ENCODE data around the gene EIF4A3. TPM values are rescaled to one million over a fixed set of nuclear protein-coding genes. Genes with fewer than 3 reads are reported as not detected.

EIF4A3 gene
- total and polyA plus RNA-seq, 9 of the 15 experiments (the other 6 are each of a cell fraction or from before 2014, with no cell fraction given): 62.7 to 171 (median 127) TPM

GRCh38 chr17:80195671-80196529, 49.0 kb upstream of the EIF4A3 start (continued):
- TF ChIP-seq, protein P1, sequence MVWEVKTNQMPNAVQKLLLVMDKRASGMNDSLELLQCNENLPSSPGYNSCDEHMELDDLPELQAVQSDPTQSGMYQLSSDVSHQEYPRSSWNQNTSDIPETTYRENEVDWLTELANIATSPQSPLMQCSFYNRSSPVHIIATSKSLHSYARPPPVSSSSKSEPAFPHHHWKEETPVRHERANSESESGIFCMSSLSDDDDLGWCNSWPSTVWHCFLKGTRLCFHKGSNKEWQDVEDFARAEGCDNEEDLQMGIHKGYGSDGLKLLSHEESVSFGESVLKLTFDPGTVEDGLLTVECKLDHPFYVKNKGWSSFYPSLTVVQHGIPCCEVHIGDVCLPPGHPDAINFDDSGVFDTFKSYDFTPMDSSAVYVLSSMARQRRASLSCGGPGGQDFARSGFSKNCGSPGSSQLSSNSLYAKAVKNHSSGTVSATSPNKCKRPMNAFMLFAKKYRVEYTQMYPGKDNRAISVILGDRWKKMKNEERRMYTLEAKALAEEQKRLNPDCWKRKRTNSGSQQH (CRISPR knock-in tag; IDR thresholded peaks at IDR 0.05): no peak
- TF ChIP-seq MTA3 (IDR thresholded peaks at IDR 0.05; ENCODE audit: borderline replicate concordance): no peak
- TF ChIP-seq ZNF830 (CRISPR knock-in tag; IDR thresholded peaks at IDR 0.05): no peak
- no peak for TF ChIP-seq EZH2 (IDR thresholded peaks at IDR 0.05; ENCODE audit: borderline replicate concordance, low read depth, low read length)
- TF ChIP-seq SRSF9 (IDR thresholded peaks at IDR 0.05; ENCODE audit: borderline replicate concordance, low read depth, low read length): no peak
- TF ChIP-seq ZBTB26 (CRISPR knock-in tag; IDR thresholded peaks at IDR 0.05): 0 out of 2 replicates have a peak, but pooled peaks have one; percentile 58
- peak; percentile 100 for TF ChIP-seq ZKSCAN1 (IDR thresholded peaks at IDR 0.05; ENCODE audit: low read depth, low read length)
- no peak for TF ChIP-seq ARID1B (IDR thresholded peaks at IDR 0.05)
- TF ChIP-seq NFIC (IDR thresholded peaks at IDR 0.05): no peak
- peak in 1 of 2 experiments; percentile 89; a peak in 2 of 4 replicates for TF ChIP-seq RCOR1 (IDR thresholded peaks at IDR 0.05; ENCODE audit: borderline replicate concordance in 1 of 2, low read depth in 2 of 2, low read length in 2 of 2)
- no peak for TF ChIP-seq CEBPG (CRISPR knock-in tag; IDR thresholded peaks at IDR 0.05)
- TF ChIP-seq CEBPG (tag; conservative IDR thresholded peaks at IDR 0.05 in 1 of 2, IDR thresholded peaks at IDR 0.05 in 1 of 2): no peak
- no peak for TF ChIP-seq SAP30 (IDR thresholded peaks at IDR 0.05; ENCODE audit: borderline replicate concordance, insufficient read depth, low read depth, low read length, poor library complexity, severe bottlenecking)
- TF ChIP-seq ETS1 (conservative IDR thresholded peaks at IDR 0.05; ENCODE audit: control insufficient read depth, low read depth, low read length): no peak
- TF ChIP-seq MBD1 (CRISPR knock-in tag; IDR thresholded peaks at IDR 0.05): no peak
- TF ChIP-seq ZSCAN32 (CRISPR knock-in tag; IDR thresholded peaks at IDR 0.05): no peak
- TF ChIP-seq CREB5 (CRISPR knock-in tag; IDR thresholded peaks at IDR 0.05): no peak
- no peak for TF ChIP-seq ZNF644 (tag; IDR thresholded peaks at IDR 0.05; ENCODE audit: low read depth)
